ENCODE data around the gene ALOXE3.

The ALOXE3 gene

DNA sequence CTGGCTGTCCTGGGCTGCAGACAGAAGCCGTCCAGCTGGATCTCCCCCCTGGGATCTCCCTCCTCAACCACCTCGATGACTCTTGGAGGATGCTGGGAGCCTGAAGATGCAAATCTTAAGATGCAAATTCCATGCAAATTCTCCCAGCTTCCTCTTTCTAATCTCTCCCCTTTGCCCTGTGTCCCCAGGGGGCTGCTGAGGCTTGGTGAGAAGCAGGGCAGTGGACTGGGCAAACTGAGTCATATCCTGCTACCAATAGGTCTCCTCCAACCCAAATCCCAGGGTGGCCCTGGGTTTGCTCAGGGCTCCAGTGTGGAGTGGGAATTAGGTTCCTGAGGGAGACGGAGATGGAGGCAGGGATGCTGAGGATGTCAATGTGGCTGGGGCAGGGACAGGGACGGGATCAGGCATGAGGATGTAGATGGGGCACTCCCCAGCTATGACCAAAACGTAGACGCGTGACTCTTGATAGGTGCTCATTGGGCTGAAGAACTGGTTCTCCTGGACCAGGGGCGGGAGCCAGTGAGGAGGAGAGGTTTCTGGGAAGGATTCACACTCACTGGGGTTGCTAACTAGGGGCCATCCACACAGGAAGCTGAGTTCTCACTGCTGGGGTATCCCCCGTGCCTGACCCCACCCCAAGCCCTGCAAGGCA is 27.2 kb downstream of the ALOXE3 start:
- Histone ChIP-seq H3K79me2 (ENCODE audit: control insufficient read depth, insufficient read depth, low read length, poor library complexity) (no peaks in the 10 kb centered on the region), H2AK5ac (ENCODE audit: low read length) (no peak overlapping the region), H3K23ac (ENCODE audit: low read length) (no peak overlapping the region), H3K36me3 (ENCODE audit: control insufficient read depth in 1 of 2, insufficient read depth in 2 of 2, low read length in 2 of 2) (no peaks in the 10 kb centered on the region), H3K18ac (ENCODE audit: low read length) (no peak overlapping the region), H2BK120ac (ENCODE audit: insufficient read depth, low read length, poor library complexity) (no peak overlapping the region), H3K4me2 (ENCODE audit: low read length) (no peak overlapping the region), H3K9me3 (ENCODE audit: insufficient read depth, low read depth, low read length) (peaks cover 3% of the 10 kb centered on the region), H3K14ac (ENCODE audit: low read length) (no peak overlapping the region), H2BK12ac (ENCODE audit: low read length) (no peak overlapping the region), H4K12ac (ENCODE audit: low read depth, low read length) (no peak overlapping the region), H4K8ac (ENCODE audit: low read depth, low read length) (no peak overlapping the region), H3K4ac (ENCODE audit: low read depth, low read length) (no peak overlapping the region), H3K27ac (ENCODE audit: low read depth, low read length) (no peak overlapping the region), H2BK5ac (ENCODE audit: low read depth, low read length, poor library complexity) (no peak overlapping the region), H3K79me1 (ENCODE audit: low read length) (no peaks in the 10 kb centered on the region), H4K91ac (ENCODE audit: low read depth, low read length) (no peak overlapping the region), H3K27me3 (ENCODE audit: insufficient read depth, low read length) (no peaks in the 10 kb centered on the region), H3K9ac (ENCODE audit: low read length) (no peak overlapping the region), H2AFZ (ENCODE audit: insufficient read depth, low read length, poor library complexity) (no peak overlapping the region), H3K4me1 (ENCODE audit: control insufficient read depth in 1 of 2, insufficient read depth in 2 of 2, low read length in 2 of 2) (no peaks in the 10 kb centered on the region), H3K4me3 (ENCODE audit: low read depth, low read length) (no peak overlapping the region)
- no peak for DNase-seq
- WGBS (ENCODE audit: extremely low coverage, insufficient coverage, insufficient read length): no CpG with 5 or more reads among the region's 9 CpGs

DNA sequence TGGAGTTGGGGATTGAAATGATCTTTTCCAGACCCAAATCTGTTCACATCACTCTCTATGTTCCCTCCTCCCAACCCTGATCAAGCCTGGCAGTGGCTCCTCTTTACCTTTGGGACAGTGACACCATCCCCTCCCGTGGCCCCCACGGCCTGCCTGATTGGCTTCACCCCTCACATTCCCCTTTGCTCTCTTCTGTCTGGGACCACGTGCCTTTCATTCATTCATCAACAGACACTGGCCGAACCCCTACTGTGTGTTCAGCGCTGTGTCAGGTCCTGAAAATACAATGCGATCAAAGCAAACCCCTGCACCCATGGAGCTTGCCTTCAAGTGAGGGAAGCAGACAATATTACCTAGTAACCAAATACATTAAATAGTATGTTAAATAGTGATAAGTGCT is 28.6 kb downstream of the ALOXE3 start:
- H4K8ac ChIP-seq (ENCODE audit: low read depth, low read length): no peak overlapping the region
- no peaks in the 10 kb centered on the region for H3K79me1 ChIP-seq (ENCODE audit: low read length)
- no peak overlapping the region for H3K14ac ChIP-seq (ENCODE audit: low read length)
- H2BK12ac ChIP-seq (ENCODE audit: low read length): no peak overlapping the region
- no peak overlapping the region for H3K4me2 ChIP-seq (ENCODE audit: low read length)
- H3K27ac ChIP-seq (ENCODE audit: low read depth, low read length): no peak overlapping the region
- H3K79me2 ChIP-seq (ENCODE audit: control insufficient read depth, insufficient read depth, low read length, poor library complexity): no peaks in the 10 kb centered on the region
- no peaks in the 10 kb centered on the region for H3K4me1 ChIP-seq (ENCODE audit: control insufficient read depth in 1 of 2, insufficient read depth in 2 of 2, low read length in 2 of 2)
- peaks cover 2% of the 10 kb centered on the region for H3K27me3 ChIP-seq (ENCODE audit: insufficient read depth, low read length)
- H2BK120ac ChIP-seq (ENCODE audit: insufficient read depth, low read length, poor library complexity): no peak overlapping the region
- no peak overlapping the region for H2BK5ac ChIP-seq (ENCODE audit: low read depth, low read length, poor library complexity)
- H4K91ac ChIP-seq (ENCODE audit: low read depth, low read length): no peak overlapping the region
- H4K12ac ChIP-seq (ENCODE audit: low read depth, low read length): no peak overlapping the region
- H3K9ac ChIP-seq (ENCODE audit: low read length): no peak overlapping the region
- peaks cover 7% of the 10 kb centered on the region for H3K9me3 ChIP-seq (ENCODE audit: insufficient read depth, low read depth, low read length)
- H3K4ac ChIP-seq (ENCODE audit: low read depth, low read length): no peak overlapping the region
- H3K23ac ChIP-seq (ENCODE audit: low read length): no peak overlapping the region
- WGBS (ENCODE audit: extremely low coverage, insufficient coverage, insufficient read length): no CpG with 5 or more reads among the region's 6 CpGs
- no peak overlapping the region for H3K4me3 ChIP-seq (ENCODE audit: low read depth, low read length)
- H3K18ac ChIP-seq (ENCODE audit: low read length): no peak overlapping the region
- DNase-seq: no peak
- H3K36me3 ChIP-seq (ENCODE audit: control insufficient read depth in 1 of 2, insufficient read depth in 2 of 2, low read length in 2 of 2): no peaks in the 10 kb centered on the region
- no peak overlapping the region for H2AFZ ChIP-seq (ENCODE audit: insufficient read depth, low read length, poor library complexity)
- H2AK5ac ChIP-seq (ENCODE audit: low read length): no peak overlapping the region

DNA sequence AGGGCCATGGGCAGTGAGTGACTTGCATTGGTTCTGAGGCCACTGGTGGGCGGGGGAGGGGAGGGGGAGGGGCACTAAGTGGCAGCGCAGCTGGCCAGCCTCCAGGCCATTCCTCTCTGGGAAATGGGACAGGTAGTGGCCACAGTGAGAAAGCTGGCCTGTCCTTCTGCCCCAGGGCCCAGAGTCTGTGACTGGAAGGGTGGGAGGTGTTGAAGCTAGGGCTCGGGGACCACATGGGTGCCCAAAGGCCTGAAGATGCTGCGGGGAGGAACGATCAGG is 30.4 kb downstream of the ALOXE3 start:
- Histone ChIP-seq H2BK120ac (ENCODE audit: insufficient read depth, low read length, poor library complexity) (no peak overlapping the region), H3K4me2 (ENCODE audit: low read length) (no peak overlapping the region), H3K27me3 (ENCODE audit: insufficient read depth, low read length) (peaks cover 2% of the 10 kb centered on the region), H3K18ac (ENCODE audit: low read length) (no peak overlapping the region), H2BK12ac (ENCODE audit: low read length) (no peak overlapping the region), H4K12ac (ENCODE audit: low read depth, low read length) (no peak overlapping the region), H4K8ac (ENCODE audit: low read depth, low read length) (no peak overlapping the region), H3K36me3 (ENCODE audit: control insufficient read depth in 1 of 2, insufficient read depth in 2 of 2, low read length in 2 of 2) (no peaks in the 10 kb centered on the region), H4K91ac (ENCODE audit: low read depth, low read length) (no peak overlapping the region), H3K27ac (ENCODE audit: low read depth, low read length) (no peak overlapping the region), H3K4me1 (ENCODE audit: control insufficient read depth in 1 of 2, insufficient read depth in 2 of 2, low read length in 2 of 2) (no peaks in the 10 kb centered on the region), H3K23ac (ENCODE audit: low read length) (no peak overlapping the region), H3K79me2 (ENCODE audit: control insufficient read depth, insufficient read depth, low read length, poor library complexity) (no peaks in the 10 kb centered on the region), H3K9ac (ENCODE audit: low read length) (no peak overlapping the region), H2BK5ac (ENCODE audit: low read depth, low read length, poor library complexity) (no peak overlapping the region), H3K9me3 (ENCODE audit: insufficient read depth, low read depth, low read length) (peaks cover 10% of the 10 kb centered on the region), H3K14ac (ENCODE audit: low read length) (no peak overlapping the region), H2AFZ (ENCODE audit: insufficient read depth, low read length, poor library complexity) (no peak overlapping the region), H2AK5ac (ENCODE audit: low read length) (no peak overlapping the region), H3K4me3 (ENCODE audit: low read depth, low read length) (no peak overlapping the region), H3K4ac (ENCODE audit: low read depth, low read length) (no peak overlapping the region), H3K79me1 (ENCODE audit: low read length) (no peaks in the 10 kb centered on the region)
- WGBS (ENCODE audit: extremely low coverage, insufficient coverage, insufficient read length): no CpG with 5 or more reads among the region's 5 CpGs
- no peak for DNase-seq

DNA sequence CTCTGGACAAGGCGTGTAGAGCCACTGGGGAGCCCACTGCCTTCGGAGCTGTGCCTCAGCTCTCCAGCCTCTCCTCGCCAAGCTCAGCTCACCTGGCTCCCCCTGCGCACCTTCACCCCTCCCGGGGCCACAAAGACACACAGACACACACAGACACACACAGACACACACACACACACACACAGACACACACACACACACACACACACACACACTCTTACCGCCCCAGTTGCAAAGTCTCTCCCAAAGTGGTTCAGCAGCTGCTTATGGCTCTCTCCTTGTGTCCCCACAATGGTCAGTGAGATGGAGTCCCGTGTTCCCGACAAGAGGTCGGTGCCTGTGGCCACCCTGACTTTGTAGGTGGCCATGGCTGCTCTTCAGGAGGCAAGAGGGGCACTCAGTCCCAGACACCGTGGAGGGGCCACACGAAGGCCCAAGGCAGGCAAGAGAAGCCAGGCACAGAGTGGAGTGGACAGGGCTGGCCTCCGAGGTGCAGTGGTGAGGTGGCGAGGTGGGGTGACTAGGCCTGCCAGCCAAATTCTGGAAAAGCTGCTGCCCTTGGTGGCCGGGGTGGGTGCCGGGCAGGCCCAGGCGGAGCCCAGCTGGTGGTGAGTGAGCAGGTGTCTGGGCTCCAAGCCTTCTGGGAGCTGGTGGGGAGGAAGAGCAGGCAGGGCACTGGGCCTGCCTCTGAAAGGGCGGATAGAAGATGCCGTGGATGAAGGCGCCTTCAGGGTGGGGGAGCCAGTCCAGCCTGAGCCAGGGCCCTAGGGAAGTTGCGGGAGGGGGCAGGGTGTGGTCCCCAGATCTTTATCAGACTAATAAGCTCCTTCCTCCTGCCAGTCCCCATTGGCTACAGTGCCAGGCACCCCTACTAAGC is 31.0 kb downstream of the ALOXE3 start, which contains the start of gene ALOX12B:
TSS of gene ALOX12B (minus strand) at position 642 of the 877 bp plus-strand sequence. CDS start at position 368, 274 bp downstream.
- H3K27ac ChIP-seq (ENCODE audit: low read depth, low read length): no peak within 1 kb of the TSS
- H2AFZ ChIP-seq (ENCODE audit: insufficient read depth, low read length, poor library complexity): no peak within 1 kb of the TSS
- H3K9me3 ChIP-seq (ENCODE audit: insufficient read depth, low read depth, low read length): peaks cover 10% of the 10 kb centered on the region
- no peak within 1 kb of the TSS for H2BK120ac ChIP-seq (ENCODE audit: insufficient read depth, low read length, poor library complexity)
- H3K23ac ChIP-seq (ENCODE audit: low read length): no peak within 1 kb of the TSS
- no peak within 1 kb of the TSS for H3K4me3 ChIP-seq (ENCODE audit: low read depth, low read length)
- H3K9ac ChIP-seq (ENCODE audit: low read length): no peak within 1 kb of the TSS
- H2BK12ac ChIP-seq (ENCODE audit: low read length): no peak within 1 kb of the TSS
- no peak within 1 kb of the TSS for H2BK5ac ChIP-seq (ENCODE audit: low read depth, low read length, poor library complexity)
- H3K27me3 ChIP-seq (ENCODE audit: insufficient read depth, low read length): peaks cover 2% of the 10 kb centered on the region
- H3K4me1 ChIP-seq (ENCODE audit: control insufficient read depth in 1 of 2, insufficient read depth in 2 of 2, low read length in 2 of 2): no peaks in the 10 kb centered on the region
- H3K4me2 ChIP-seq (ENCODE audit: low read length): no peak within 1 kb of the TSS
- H4K12ac ChIP-seq (ENCODE audit: low read depth, low read length): no peak within 1 kb of the TSS
- WGBS (ENCODE audit: extremely low coverage, insufficient coverage, insufficient read length): no CpG with 5 or more reads among the region's 20 CpGs
- H3K18ac ChIP-seq (ENCODE audit: low read length): no peak within 1 kb of the TSS
- H3K4ac ChIP-seq (ENCODE audit: low read depth, low read length): no peak within 1 kb of the TSS
- H3K36me3 ChIP-seq (ENCODE audit: control insufficient read depth in 1 of 2, insufficient read depth in 2 of 2, low read length in 2 of 2): no peaks in the 10 kb centered on the region
- DNase-seq: no peak
- H4K91ac ChIP-seq (ENCODE audit: low read depth, low read length): no peak within 1 kb of the TSS
- no peaks in the 10 kb centered on the region for H3K79me1 ChIP-seq (ENCODE audit: low read length)
- H2AK5ac ChIP-seq (ENCODE audit: low read length): no peak within 1 kb of the TSS
- no peak within 1 kb of the TSS for H3K14ac ChIP-seq (ENCODE audit: low read length)
- H4K8ac ChIP-seq (ENCODE audit: low read depth, low read length): no peak within 1 kb of the TSS
- no peaks in the 10 kb centered on the region for H3K79me2 ChIP-seq (ENCODE audit: control insufficient read depth, insufficient read depth, low read length, poor library complexity)

Measured in trophoblast cell (in vitro differentiated cells and primary cell).